DND-41 (cell line): Measurements from ENCODE around the gene PHYHD1.

Experiments used
- EZH2 ChIP-seq: IDR thresholded peaks from 3 replicates; pipeline ENCODE4 v1.6.1; 2012; ENCODE audit warnings: borderline replicate concordance, low read depth, mild to moderate bottlenecking, moderate library complexity, low read length, inconsistent platforms; ENCODE audit not compliant: severe bottlenecking
- TF ChIP-seq, protein P1 (sequence below): IDR thresholded peaks from 2 replicates; pipeline ENCODE4 v1.5.1; 2012; ENCODE audit warnings: borderline replicate concordance, low read length, moderate library complexity, mild to moderate bottlenecking; ENCODE audit not compliant: poor library complexity, severe bottlenecking; ENCODE audit errors: extremely low read depth

DNA sequence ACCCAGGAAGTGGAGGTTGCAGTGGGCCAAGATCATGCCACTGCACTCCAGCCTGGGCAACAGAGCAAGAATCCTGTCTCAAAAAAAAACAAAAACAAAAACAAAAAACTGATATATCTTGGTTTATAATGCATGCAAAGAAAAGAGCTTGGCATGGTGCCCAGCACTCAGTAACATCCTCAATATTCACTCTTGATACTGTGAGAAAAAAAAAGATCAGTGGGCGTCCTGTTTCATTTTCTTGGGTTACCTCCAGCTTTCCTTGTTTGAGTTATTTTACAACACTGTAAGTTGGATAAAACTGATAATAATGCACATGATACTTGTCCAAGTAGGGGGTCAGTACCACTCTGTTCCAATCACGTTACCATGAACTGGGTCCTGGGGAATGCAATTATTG is 7.8 kb downstream of the PHYHD1 start:
- TF ChIP-seq, protein P1, sequence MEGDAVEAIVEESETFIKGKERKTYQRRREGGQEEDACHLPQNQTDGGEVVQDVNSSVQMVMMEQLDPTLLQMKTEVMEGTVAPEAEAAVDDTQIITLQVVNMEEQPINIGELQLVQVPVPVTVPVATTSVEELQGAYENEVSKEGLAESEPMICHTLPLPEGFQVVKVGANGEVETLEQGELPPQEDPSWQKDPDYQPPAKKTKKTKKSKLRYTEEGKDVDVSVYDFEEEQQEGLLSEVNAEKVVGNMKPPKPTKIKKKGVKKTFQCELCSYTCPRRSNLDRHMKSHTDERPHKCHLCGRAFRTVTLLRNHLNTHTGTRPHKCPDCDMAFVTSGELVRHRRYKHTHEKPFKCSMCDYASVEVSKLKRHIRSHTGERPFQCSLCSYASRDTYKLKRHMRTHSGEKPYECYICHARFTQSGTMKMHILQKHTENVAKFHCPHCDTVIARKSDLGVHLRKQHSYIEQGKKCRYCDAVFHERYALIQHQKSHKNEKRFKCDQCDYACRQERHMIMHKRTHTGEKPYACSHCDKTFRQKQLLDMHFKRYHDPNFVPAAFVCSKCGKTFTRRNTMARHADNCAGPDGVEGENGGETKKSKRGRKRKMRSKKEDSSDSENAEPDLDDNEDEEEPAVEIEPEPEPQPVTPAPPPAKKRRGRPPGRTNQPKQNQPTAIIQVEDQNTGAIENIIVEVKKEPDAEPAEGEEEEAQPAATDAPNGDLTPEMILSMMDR: no peak
- no peak for TF ChIP-seq EZH2
